Posterior vena cava (tissue), 2 donors: ENCODE results near the gene ECHDC3. TPM values are rescaled to one million over a fixed set of nuclear protein-coding genes. Genes with fewer than 3 reads are reported as not detected.
"Not testable (repeated sequence)": the region's sequence is repeated elsewhere in the genome, so short reads cannot be mapped to it uniquely, and the experiment has no call there.

Experiments
- DNase-seq: peaks from one replicate; pipeline ENCODE4 v3.0.0-alpha.2; 2020; ENCODE audit warnings: low spot score
- intact Hi-C, 2 donors: fragments of 100-400 bp; cut with DNase I; formaldehyde crosslinking; loops; one replicate each; pipeline versions ENCODE4 v1.14.1 to v1.14.2; 2022 to 2023
- total RNA-seq, 2 donors: library from RNA; stranded (reverse); fragmentation: NEBNext Ultra II Directional; extraction: Animal tissue kit (Norgen Biotek cat#: 25700); gene quantifications; one replicate each; pipeline ENCODE4 v1.2.1, GENCODE V29; 2021
- donor health status: DM: yes; HTN: yes; CAD: no.
- donor health status: DM: yes; HTN: yes; CAD: no.

The ECHDC3 gene
- total RNA-seq, 2 donors from 2014 or later: 7.7 to 8.1 TPM

DNA sequence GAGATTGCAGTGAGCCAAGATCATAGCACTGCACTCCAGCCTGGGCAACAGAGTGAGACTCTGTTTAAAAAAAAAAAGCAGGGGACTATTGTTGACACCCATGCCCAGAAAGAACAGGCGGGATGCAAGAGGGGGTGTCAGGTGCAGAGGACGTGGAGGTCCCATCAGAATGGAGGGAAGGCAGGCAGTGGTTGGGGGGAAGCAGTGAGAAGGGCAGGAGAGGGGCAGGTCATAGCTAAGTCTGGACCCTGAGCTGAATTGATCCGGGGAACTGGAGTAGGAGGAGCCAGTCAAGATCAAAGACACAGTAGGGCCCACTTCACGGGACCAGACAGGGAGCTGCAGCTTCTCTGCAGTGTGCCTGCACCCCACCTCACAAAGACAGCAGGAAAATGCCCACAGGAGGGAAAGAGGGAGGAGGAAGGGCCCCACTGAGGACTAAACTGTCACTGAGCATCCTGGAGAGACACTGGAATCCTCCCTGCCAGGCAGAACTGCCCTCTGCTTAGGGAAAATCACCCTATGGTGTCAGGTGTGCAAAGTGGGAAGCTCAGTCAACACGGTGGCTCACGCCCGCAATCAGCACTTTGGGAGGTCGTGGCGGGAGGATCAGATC is 27.3 kb upstream of the ECHDC3 start:
- intact Hi-C loops: no loop called here
- DNase-seq: no peak

DNA sequence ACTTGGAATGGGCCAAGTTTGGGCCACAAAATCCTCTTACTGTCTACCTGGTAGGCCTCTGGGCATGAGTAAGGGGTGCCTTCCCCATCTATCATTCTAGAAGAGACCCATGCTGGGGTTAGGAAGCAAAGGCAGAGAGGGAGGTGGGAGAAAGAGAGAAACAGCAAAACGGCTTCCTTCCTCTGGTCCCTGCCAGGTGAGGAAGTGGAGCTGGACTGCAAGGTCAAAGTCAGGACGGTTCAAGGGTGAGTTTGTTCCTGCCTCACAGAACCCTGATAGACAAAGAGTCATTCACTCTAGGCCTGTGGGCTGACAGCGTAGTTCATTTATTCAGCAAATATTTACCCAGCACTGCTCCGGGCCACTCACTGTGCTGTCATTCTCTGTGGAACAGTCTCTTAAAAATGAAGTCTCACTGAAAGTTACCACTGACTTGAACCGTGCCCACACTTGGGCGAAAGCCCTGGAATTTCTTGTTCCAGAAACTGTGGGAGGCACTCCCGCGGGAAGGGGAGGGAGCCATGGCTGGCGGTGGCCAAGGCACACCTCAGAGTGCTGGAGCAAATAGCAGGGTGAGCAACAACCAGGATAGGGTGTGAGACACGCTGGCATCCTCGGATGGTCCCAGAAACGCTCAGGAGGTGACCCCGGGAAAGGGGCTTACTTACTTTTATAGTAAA is 26.2 kb upstream of the ECHDC3 start:
- intact Hi-C loops: no loop called here
- no peak for DNase-seq

- DNase-seq: no peak
- intact Hi-C loops: no loop called here
Measured at GRCh38 chr10:11716686-11717085, 25.5 kb upstream of the ECHDC3 start.

GRCh38 chr10:11719496-11720259 is 22.5 kb upstream of the ECHDC3 start:
- intact Hi-C loops: loop anchor here in 1 of 2 donors (5.0 kb wide), 1 partner anchor 202 kb away; no protein-coding TSS in a partner anchor
- no peak for DNase-seq

GRCh38 chr10:11720260-11720741 is 21.9 kb upstream of the ECHDC3 start:
- DNase-seq: no peak
- intact Hi-C loops: loop anchor here in 1 of 2 donors (5.0 kb wide), 1 partner anchor 203 kb away; no protein-coding TSS in a partner anchor

DNA sequence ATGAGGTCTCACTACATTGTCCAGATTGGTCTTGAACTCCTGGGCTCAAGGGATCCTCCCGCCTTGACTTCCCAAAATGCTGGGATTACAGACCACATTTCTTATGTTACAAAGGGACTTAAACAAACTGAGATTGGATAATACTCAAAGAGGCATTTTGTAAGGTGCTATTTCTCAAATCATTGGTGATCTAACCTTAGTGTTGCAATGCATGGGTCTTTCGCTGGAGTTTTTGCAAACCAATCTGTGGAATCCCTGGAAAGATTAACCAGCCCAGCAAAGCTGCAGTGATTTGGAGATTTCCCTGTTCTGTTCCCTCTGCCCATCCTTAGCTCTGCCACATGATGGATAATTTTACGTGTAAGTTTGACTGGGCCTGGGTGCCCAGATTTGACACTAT is 20.4 kb upstream of the ECHDC3 start:
- no peak for DNase-seq
- intact Hi-C loops: loop anchor here in 1 of 2 donors (5.0 kb wide), 1 partner anchor 205 kb away; no protein-coding TSS in a partner anchor

- intact Hi-C loops: loop anchor here in 1 of 2 donors (5.0 kb wide), 1 partner anchor 206 kb away; no protein-coding TSS in a partner anchor
- DNase-seq: no peak
Measured at GRCh38 chr10:11723359-11723758, 18.8 kb upstream of the ECHDC3 start.

GRCh38 chr10:11724938-11725776 is 17.0 kb upstream of the ECHDC3 start:
- intact Hi-C loops: loop anchor here (5.0 kb wide), 1 partner anchor 208 kb away; no protein-coding TSS in a partner anchor
- no peak for DNase-seq

DNA sequence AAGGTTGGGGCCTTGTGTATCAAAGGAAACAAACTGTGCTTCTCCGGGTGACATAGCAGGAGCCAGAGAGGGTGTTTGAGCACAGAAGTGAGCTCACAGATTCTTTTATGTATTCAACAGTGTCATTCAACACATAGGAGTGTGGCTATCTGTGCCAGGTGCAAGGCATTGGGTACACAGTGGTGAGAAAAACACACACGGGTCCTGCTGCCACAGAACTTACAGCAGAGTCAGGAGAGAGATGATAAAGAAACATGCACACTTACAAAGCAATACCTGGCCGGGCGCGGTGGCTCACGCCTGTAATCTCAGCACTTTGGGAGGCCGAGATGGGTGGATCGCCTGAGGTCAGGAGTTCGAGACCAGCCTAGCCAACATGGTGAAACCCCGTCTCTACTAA is 16.3 kb upstream of the ECHDC3 start:
- no peak for DNase-seq
- intact Hi-C loops: loop anchor here in 1 of 2 donors (5.0 kb wide), 1 partner anchor 209 kb away; no protein-coding TSS in a partner anchor

DNA sequence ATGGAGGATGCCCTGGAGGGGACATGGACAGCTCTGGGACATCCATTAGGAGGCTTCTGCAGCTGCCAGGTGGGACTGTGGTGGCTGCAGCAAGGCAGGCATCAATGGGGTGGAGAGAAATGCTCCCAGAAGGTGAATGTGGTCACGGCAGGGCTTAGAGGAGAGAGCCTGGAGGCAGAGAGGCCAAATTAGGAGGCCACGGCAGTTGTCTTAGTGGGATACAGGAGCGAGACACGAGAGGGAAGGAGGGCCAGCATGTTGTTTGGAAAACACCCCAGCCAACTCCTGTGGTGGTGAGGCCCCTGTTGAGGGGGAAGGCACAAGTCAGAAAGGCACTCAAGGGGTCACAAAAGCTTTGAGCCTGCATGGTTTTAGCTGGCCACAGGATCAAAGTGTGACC is 14.6 kb upstream of the ECHDC3 start:
- no peak for DNase-seq
- intact Hi-C loops: loop anchor here in 1 of 2 donors (5.0 kb wide), 1 partner anchor 210 kb away; no protein-coding TSS in a partner anchor

- intact Hi-C loops: loop anchor here in 1 of 2 donors (5.0 kb wide), 1 partner anchor 211 kb away; no protein-coding TSS in a partner anchor
Measured at GRCh38 chr10:11728353-11728752, 13.8 kb upstream of the ECHDC3 start.

DNA sequence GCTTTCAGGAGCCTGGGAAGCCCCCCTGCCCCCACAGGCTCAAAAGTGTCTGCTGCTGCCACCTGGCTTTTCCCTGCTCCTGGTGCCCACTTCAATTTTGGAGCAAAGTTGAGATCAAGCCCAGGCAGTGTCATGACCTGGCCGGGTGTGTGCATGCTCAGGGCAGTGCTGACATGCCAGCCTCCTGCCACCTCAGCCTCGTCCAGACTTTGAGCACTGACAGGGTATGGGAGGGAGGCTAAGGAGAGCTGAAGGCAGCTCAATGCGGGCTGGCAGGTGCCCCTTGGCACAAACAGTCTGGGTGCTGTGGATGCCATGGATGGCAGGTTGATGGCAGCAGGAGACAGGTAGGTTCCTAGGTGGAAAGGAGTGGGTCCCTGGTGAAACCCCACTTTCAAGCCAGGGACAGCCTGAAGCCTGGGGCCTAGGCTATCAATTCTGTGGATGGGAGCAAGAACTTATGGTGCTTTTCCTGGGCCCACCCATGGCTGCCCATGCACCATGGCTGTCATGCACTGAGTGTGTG is 12.3 kb upstream of the ECHDC3 start:
- intact Hi-C loops: loop anchor here in 1 of 2 donors (5.0 kb wide), 1 partner anchor 213 kb away; no protein-coding TSS in a partner anchor
- DNase-seq: no peak

More at GRCh38 chr10:11728353-11728752, 13.8 kb upstream of the ECHDC3 start:
- no peak for DNase-seq

DNA sequence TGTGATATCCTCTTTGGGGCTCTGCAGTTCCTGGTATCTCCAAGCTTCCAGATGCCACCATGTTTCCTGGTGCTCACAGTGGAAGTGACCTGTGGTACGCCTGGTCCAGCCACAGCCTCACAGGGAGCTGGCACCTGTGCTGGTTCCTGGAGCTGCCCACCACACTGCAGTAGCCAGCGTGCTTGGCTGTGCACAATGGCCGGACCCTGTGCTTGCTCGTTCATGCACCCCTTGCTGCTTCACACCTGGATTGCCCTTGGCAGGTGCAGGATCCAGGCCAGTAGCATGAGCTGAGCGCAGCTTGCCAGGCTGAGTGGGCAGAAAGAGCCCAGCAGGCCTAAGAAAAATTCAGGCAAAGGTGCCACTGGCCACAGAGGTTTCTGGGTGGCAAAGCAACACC is 11.4 kb upstream of the ECHDC3 start:
- intact Hi-C loops: no loop called here
- DNase-seq: no peak

GRCh38 chr10:11736767-11737166 is 5.4 kb upstream of the ECHDC3 start:
- DNase-seq, intact Hi-C loops: not testable (repeated sequence)

DNA sequence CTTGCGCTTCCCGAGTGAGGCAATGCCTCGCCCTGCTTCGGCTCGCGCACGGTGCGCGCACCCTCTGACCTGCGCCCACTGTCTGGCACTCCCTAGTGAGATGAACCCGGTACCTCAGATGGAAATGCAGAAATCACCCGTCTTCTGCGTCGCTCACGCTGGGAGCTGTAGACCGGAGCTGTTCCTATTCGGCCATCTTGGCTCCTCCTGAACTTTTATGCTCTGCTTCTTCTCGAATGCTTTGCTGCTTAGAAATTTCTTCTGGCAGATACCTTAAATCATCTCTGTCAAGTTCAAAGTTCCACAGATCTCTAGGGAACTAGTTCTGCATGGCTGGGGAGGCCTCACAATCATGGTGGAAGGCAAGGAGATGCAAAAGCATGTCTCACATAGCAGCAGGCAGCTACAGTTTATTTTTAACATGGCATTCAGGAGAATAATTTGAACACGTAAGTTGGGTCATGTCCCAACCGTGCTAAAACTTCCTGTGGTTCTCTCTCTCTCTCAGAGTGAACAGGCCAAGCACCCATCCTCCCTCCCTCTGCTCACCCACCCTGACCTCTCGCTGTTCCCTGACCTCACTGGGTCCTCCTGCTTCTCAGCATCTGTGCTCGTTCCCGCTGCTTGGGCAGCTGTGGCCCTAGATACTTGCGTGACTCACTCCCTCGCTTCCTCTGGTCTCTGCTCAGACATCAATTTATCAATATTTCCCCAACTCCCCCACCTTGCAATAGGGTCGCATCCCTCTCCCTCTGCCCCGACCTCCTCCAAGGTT is 4.7 kb upstream of the ECHDC3 start:
- not testable (repeated sequence) for DNase-seq

GRCh38 chr10:11740907-11741306 is 1.3 kb upstream of the ECHDC3 start:
- no peak for DNase-seq
- intact Hi-C loops: no loop called here

More for the DNA sequence above, 4.7 kb upstream of the ECHDC3 start:
- intact Hi-C loops: not testable (repeated sequence)

- DNase-seq: no peak
- intact Hi-C loops: no loop called here
Measured at GRCh38 chr10:11741608-11742007, 574 bp upstream of the ECHDC3 start.
